ENCODE results near the gene ASPRV1. TPM values are rescaled to one million over a fixed set of nuclear protein-coding genes. Genes with fewer than 3 reads are reported as not detected.
A peak's percentile ranks its signal among the peaks of the same experiment; 100 is the strongest.

ASPRV1 gene
- total RNA-seq, 1 experiment from 2014 or later, result 0.48 TPM

- Histone ChIP-seq H3K9me3 (ENCODE audit: insufficient read depth, low read depth) (no peaks in the 10 kb centered on the region), H2AFZ (no peak overlapping the region), H3K36me3 (ENCODE audit: low read depth) (no peaks in the 10 kb centered on the region), H3K4me2 (no peak overlapping the region), H3K4me3 (no peak overlapping the region), H3K9me2 (ENCODE audit: insufficient read depth) (no peaks in the 10 kb centered on the region), H3K27me3 (ENCODE audit: insufficient read depth, low read depth) (no peaks in the 10 kb centered on the region), H4K20me1 (ENCODE audit: insufficient read depth) (no peaks in the 10 kb centered on the region), H3K4me1 (replicated peaks; ENCODE audit: insufficient read depth) (peaks cover 16% of the 10 kb centered on the region), H3K79me2 (ENCODE audit: low read depth) (no peaks in the 10 kb centered on the region), H3F3A (ENCODE audit: insufficient read depth, low read depth) (no peaks in the 10 kb centered on the region), H3K27ac (no peak overlapping the region)
- intact Hi-C loops (cut with micrococcal nuclease; ENCODE audit: unreplicated experiment), result no loop called here
- CTCF ChIA-PET, result interaction anchor here (0.6 kb wide), 1 partner anchor 64 kb away, joined by 3 read pairs; no protein-coding TSS in a partner anchor
- no TSS peak for BruUV-seq (replicated peaks)
- POLR2A ChIA-PET (ENCODE audit: unreplicated experiment), result no interaction called here
- no peak for DNase-seq
- TF ChIP-seq CTCF (conservative IDR thresholded peaks at IDR 0.05) (no peak), EZH2 (IDR thresholded peaks at IDR 0.05; ENCODE audit: low read depth) (no peak)
Observed at GRCh38 chr2:69969126-69969983, 7.9 kb upstream of the ASPRV1 start.

DNA sequence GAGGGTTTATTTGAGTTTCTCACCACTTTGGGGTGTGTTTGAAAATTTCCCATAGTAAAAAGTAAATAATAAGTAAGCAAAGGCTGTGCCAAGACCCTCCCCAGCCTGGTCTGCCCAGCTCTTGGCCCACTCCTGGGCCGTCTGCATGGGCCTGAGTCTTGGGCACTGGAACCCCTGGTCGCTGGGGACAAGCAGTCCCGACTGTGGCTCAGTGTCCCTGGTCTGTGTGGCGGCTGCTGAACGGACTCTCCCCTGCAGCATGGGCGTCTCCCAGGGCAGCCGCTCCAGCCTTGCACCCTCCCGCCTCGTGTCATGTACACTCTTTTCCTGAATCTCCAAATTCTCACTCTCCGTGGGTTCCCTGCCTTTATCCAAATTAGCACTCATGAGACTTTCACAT lies 7.2 kb upstream of the ASPRV1 start:
- Histone ChIP-seq H4K20me1 (ENCODE audit: insufficient read depth) (no peaks in the 10 kb centered on the region), H3F3A (ENCODE audit: insufficient read depth, low read depth) (no peaks in the 10 kb centered on the region), H3K79me2 (ENCODE audit: low read depth) (no peaks in the 10 kb centered on the region), H3K9me3 (ENCODE audit: insufficient read depth, low read depth) (no peaks in the 10 kb centered on the region), H3K36me3 (ENCODE audit: low read depth) (no peaks in the 10 kb centered on the region), H3K27ac (no peak overlapping the region), H3K4me2 (no peak overlapping the region), H3K4me3 (no peak overlapping the region), H3K27me3 (ENCODE audit: insufficient read depth, low read depth) (no peaks in the 10 kb centered on the region), H3K9me2 (ENCODE audit: insufficient read depth) (no peaks in the 10 kb centered on the region), H3K4me1 (replicated peaks; ENCODE audit: insufficient read depth) (peaks cover 16% of the 10 kb centered on the region), H2AFZ (no peak overlapping the region)
- no TSS peak for BruUV-seq (replicated peaks)
- DNase-seq, result no peak
- intact Hi-C loops (cut with micrococcal nuclease; ENCODE audit: unreplicated experiment), result no loop called here
- TF ChIP-seq CTCF (conservative IDR thresholded peaks at IDR 0.05) (no peak), EZH2 (IDR thresholded peaks at IDR 0.05; ENCODE audit: low read depth) (no peak)
- CTCF ChIA-PET, result no interaction called here
- POLR2A ChIA-PET (ENCODE audit: unreplicated experiment), result no interaction called here

GRCh38 chr2:69966496-69966895 lies 5.1 kb upstream of the ASPRV1 start:
- DNase-seq, result no peak
- Histone ChIP-seq H2AFZ (no peak overlapping the region), H3K27me3 (ENCODE audit: insufficient read depth, low read depth) (no peaks in the 10 kb centered on the region), H3K36me3 (ENCODE audit: low read depth) (no peaks in the 10 kb centered on the region), H3K9me3 (ENCODE audit: insufficient read depth, low read depth) (no peaks in the 10 kb centered on the region), H3F3A (ENCODE audit: insufficient read depth, low read depth) (no peaks in the 10 kb centered on the region), H3K4me3 (no peak overlapping the region), H3K4me1 (replicated peaks; ENCODE audit: insufficient read depth) (peaks cover 16% of the 10 kb centered on the region), H4K20me1 (ENCODE audit: insufficient read depth) (no peaks in the 10 kb centered on the region), H3K27ac (no peak overlapping the region), H3K9me2 (ENCODE audit: insufficient read depth) (no peaks in the 10 kb centered on the region), H3K79me2 (ENCODE audit: low read depth) (no peaks in the 10 kb centered on the region), H3K4me2 (peak overlapping the region; percentile 28; the same call in 1 of the 2 replicates)
- TF ChIP-seq EZH2 (IDR thresholded peaks at IDR 0.05; ENCODE audit: low read depth) (no peak), CTCF (conservative IDR thresholded peaks at IDR 0.05) (no peak)
- BruUV-seq (replicated peaks), result no TSS peak
- ChIA-PET POLR2A (ENCODE audit: unreplicated experiment) (no interaction called here), CTCF (no interaction called here)
- intact Hi-C loops (cut with micrococcal nuclease; ENCODE audit: unreplicated experiment), result no loop called here
